HG03460 (cell line): Measurements from ENCODE around the gene CHMP4B.

Source experiments
- ATAC-seq: cut with Tn5 transposase; IDR thresholded peaks from one replicate; pipeline ENCODE4 v1.9.1; 2021; ENCODE audit not compliant: unreplicated experiment

Gene CHMP4B

GRCh38 chr20:33837096-33837830 is 26.1 kb downstream of the CHMP4B start:
- ATAC-seq = no peak

GRCh38 chr20:33838035-33838864 is 27.1 kb downstream of the CHMP4B start:
- ATAC-seq = no peak

- no peak for ATAC-seq
Measured at GRCh38 chr20:33839591-33839990, 28.4 kb downstream of the CHMP4B start.

- no peak for ATAC-seq
Measured at GRCh38 chr20:33840160-33840559, 29.0 kb downstream of the CHMP4B start.

GRCh38 chr20:33840759-33841435 is 29.7 kb downstream of the CHMP4B start:
- no peak for ATAC-seq

GRCh38 chr20:33841436-33841799 is 30.3 kb downstream of the CHMP4B start:
- no peak for ATAC-seq

- no peak for ATAC-seq
Measured at GRCh38 chr20:33842346-33842745, 31.2 kb downstream of the CHMP4B start.

- no peak for ATAC-seq
Measured at GRCh38 chr20:33843050-33843449, 31.9 kb downstream of the CHMP4B start.

- ATAC-seq = peak; percentile 67
Measured at GRCh38 chr20:33843854-33844253, 32.7 kb downstream of the CHMP4B start.

- ATAC-seq = no peak
Measured at GRCh38 chr20:33846291-33846935, 35.3 kb downstream of the CHMP4B start.

- no peak for ATAC-seq
Measured at GRCh38 chr20:33847006-33847405, 35.9 kb downstream of the CHMP4B start.

GRCh38 chr20:33848391-33848790 is 37.2 kb downstream of the CHMP4B start:
- ATAC-seq = no peak

GRCh38 chr20:33850159-33850558 is 39.0 kb downstream of the CHMP4B start:
- no peak for ATAC-seq

GRCh38 chr20:33851842-33852466 is 40.8 kb downstream of the CHMP4B start:
- ATAC-seq = no peak

GRCh38 chr20:33852626-33853506 is 41.7 kb downstream of the CHMP4B start:
- no peak for ATAC-seq

GRCh38 chr20:33853507-33853813 is 42.3 kb downstream of the CHMP4B start:
- ATAC-seq = no peak

GRCh38 chr20:33857722-33858563 is 46.8 kb downstream of the CHMP4B start:
- no peak for ATAC-seq

- ATAC-seq = no peak
Measured at GRCh38 chr20:33858666-33859065, 47.5 kb downstream of the CHMP4B start.

GRCh38 chr20:33859157-33859695 is 48.1 kb downstream of the CHMP4B start:
- ATAC-seq = no peak
